HK-2 (cell line): ENCODE data around the gene NPW.

Experiments used
- DNase-seq: peaks from one replicate; pipeline ENCODE4 v3.0.0-alpha.2; 2018; ENCODE audit not compliant: unreplicated experiment

The NPW gene

GRCh38 chr16:1984347-1985225 lies 35.0 kb upstream of the NPW start:
- DNase-seq: no peak

GRCh38 chr16:1985466-1986150 lies 34.0 kb upstream of the NPW start:
- no peak for DNase-seq

GRCh38 chr16:1987198-1987597 lies 32.4 kb upstream of the NPW start:
- DNase-seq: no peak

- no peak for DNase-seq
These were observed 30.1 kb upstream of the NPW start, which contains the start of gene SYNGR3 for GRCh38 chr16:1989209-1990100. Gene SYNGR3 (plus strand): TSS chr16:1989970. CDS start chr16:1990103, 133 bp downstream.

- no peak for DNase-seq
These were observed 29.6 kb upstream of the NPW start for GRCh38 chr16:1990101-1990350.

- no peak for DNase-seq
These were observed 29.0 kb upstream of the NPW start for GRCh38 chr16:1990351-1991134.

GRCh38 chr16:1991135-1991551 lies 28.4 kb upstream of the NPW start:
- DNase-seq: no peak

- no peak for DNase-seq
These were observed 28.0 kb upstream of the NPW start for GRCh38 chr16:1991588-1991947.

GRCh38 chr16:1991948-1992703 lies 27.5 kb upstream of the NPW start:
- DNase-seq: peak; percentile 98

- DNase-seq: no peak
These were observed 26.8 kb upstream of the NPW start for GRCh38 chr16:1992704-1993317.

- DNase-seq: peak; percentile 54
These were observed 25.9 kb upstream of the NPW start for GRCh38 chr16:1993731-1994131.

GRCh38 chr16:1997494-1998359 lies 21.9 kb upstream of the NPW start:
- DNase-seq: no peak

GRCh38 chr16:1998360-1998835 lies 21.2 kb upstream of the NPW start:
- no peak for DNase-seq

GRCh38 chr16:1998852-1999801 lies 20.5 kb upstream of the NPW start:
- DNase-seq: no peak

GRCh38 chr16:1999866-2000514 lies 19.6 kb upstream of the NPW start:
- DNase-seq: no peak

GRCh38 chr16:2001035-2001434 lies 18.6 kb upstream of the NPW start:
- DNase-seq: no peak
